Measurements from ENCODE around the gene TMEM205.

- TF ChIP-seq CTCF (IDR thresholded peaks at IDR 0.05; ENCODE audit: low read length) (peak; percentile 95), EZH2 (IDR thresholded peaks at IDR 0.05; ENCODE audit: borderline replicate concordance, low read length) (no peak)
These were observed 52.4 kb downstream of the TMEM205 start for GRCh38 chr19:11293433-11294389.
